Kidney glomerular epithelial cell (primary cell): ENCODE data around the gene PHAX.
"Not testable (repeated sequence)": the region's sequence is repeated elsewhere in the genome, so short reads cannot be mapped to it uniquely, and the experiment has no call there.

Experiments used
- DNase-seq: peaks from one replicate; lab custom pipeline; 2025; lab: John Stamatoyannopoulos, UW

Gene PHAX, protein sequence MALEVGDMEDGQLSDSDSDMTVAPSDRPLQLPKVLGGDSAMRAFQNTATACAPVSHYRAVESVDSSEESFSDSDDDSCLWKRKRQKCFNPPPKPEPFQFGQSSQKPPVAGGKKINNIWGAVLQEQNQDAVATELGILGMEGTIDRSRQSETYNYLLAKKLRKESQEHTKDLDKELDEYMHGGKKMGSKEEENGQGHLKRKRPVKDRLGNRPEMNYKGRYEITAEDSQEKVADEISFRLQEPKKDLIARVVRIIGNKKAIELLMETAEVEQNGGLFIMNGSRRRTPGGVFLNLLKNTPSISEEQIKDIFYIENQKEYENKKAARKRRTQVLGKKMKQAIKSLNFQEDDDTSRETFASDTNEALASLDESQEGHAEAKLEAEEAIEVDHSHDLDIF

GRCh38 chr5:126600631-126601511, at the start of gene PHAX:
PHAX (plus strand) TSS chr5:126600947; CDS start chr5:126600963, 16 bp downstream.
- peak; percentile 66 for DNase-seq

DNA sequence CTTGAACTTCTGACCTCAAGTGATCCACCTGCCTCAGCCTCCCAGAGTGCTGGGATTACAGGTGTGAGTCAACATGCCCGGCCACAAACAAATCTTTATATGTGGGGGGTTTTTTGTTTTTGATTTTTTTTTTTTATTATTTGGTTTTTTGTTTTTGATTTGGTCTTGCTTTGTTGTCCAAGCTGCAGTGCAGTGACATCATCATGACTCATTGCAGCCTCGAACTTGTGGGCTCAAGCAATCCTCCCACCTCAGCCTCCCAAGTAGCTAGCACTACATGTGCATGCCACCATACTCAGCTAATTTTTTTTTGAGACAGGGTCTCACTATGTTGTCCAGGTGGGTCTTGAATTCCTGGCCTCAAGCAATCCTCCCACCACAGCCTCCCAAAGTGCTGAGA, 48.1 kb upstream of the PHAX start:
- no peak for DNase-seq

- not testable (repeated sequence) for DNase-seq
These were observed 45.6 kb upstream of the PHAX start for GRCh38 chr5:126555101-126555500.

GRCh38 chr5:126561908-126562307, 38.8 kb upstream of the PHAX start:
- no peak for DNase-seq

GRCh38 chr5:126562823-126563222, 37.9 kb upstream of the PHAX start:
- no peak for DNase-seq

GRCh38 chr5:126568206-126568755, 32.5 kb upstream of the PHAX start:
- DNase-seq: no peak

- DNase-seq: no peak
These were observed 25.1 kb upstream of the PHAX start for GRCh38 chr5:126575644-126576043.

DNA sequence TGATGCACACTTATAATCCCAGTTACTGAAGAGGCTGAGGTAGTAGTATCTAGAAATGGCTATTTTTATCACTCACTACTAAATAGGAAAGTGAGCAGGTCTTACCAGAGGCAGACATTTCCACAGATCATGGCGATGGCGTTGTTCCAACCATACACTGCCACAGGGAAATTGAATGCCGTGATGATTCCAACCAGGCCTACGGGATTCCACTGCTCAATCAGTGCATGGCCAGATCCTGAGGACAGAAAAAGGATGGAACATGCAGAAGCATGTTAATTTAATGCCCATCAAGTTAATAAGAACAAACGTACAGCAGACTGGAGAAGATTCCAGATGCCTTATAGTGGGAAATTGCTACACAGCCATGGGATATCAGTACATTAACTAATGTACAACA, 23.8 kb upstream of the PHAX start:
- no peak for DNase-seq

- no peak for DNase-seq
These were observed 23.3 kb upstream of the PHAX start for GRCh38 chr5:126577415-126577814.

DNA sequence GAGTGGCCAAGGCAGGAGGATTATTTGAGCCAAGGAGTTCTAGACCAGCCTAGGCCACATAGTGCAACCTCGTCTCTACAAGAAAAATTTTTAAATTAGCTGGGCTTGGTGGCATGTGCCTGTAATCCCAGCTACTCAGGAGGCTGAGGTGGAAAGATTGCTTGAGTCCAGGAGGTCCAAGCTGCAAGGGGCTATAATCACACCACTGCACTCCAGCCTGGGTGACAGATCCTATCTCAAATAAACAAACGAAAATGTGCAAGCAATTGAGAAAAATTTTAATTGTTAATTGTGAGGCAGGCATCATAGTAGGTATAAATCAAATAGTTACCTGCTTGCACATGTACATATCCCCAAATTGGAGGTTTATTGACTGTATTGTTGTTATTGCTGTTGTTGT, 21.0 kb upstream of the PHAX start:
- DNase-seq: no peak

GRCh38 chr5:126583761-126584160, 17.0 kb upstream of the PHAX start:
- DNase-seq: no peak

DNA sequence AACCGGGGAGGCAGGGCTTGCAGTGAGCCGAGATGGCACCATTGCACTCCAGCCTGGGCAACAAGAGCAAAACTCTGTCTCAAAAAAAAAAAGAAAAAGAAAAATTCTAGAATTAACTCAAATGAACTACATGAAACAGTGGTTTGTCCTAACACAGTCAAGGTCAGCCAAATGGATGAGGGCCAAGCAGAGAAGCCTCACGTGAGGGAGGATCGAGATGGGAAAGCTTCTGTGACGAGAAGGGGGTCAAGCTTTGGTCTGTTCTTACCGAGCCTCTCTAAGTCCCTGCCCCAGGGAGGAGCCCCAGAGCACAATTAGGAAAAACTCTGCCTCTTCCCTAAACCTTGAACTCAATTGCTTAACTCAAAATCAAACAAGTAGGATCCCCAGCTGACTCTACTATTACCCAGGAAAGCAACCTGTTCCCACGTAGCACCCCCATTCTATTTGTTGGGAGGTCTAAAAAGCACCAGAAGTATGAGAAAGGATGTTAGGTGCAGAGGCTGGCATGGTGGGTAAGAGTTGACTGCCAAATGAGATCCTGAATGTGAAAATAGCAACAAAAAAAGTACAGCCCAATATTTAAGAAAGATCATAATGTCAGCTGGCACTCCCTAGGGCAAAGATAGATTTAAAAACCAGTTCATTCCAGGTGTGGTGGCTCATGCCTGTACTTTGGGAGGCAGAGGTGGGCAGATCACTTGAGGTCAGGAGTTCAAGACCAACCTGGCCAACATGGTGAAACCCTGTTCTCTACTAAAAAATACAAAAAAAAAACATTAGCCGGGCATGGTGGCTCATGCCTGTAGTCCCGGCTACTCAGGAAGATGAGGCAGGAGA, 13.0 kb upstream of the PHAX start:
- no peak for DNase-seq

GRCh38 chr5:126589536-126590297, 11.0 kb upstream of the PHAX start:
- DNase-seq: no peak

GRCh38 chr5:126591549-126591948, 9.2 kb upstream of the PHAX start:
- DNase-seq: no peak

DNA sequence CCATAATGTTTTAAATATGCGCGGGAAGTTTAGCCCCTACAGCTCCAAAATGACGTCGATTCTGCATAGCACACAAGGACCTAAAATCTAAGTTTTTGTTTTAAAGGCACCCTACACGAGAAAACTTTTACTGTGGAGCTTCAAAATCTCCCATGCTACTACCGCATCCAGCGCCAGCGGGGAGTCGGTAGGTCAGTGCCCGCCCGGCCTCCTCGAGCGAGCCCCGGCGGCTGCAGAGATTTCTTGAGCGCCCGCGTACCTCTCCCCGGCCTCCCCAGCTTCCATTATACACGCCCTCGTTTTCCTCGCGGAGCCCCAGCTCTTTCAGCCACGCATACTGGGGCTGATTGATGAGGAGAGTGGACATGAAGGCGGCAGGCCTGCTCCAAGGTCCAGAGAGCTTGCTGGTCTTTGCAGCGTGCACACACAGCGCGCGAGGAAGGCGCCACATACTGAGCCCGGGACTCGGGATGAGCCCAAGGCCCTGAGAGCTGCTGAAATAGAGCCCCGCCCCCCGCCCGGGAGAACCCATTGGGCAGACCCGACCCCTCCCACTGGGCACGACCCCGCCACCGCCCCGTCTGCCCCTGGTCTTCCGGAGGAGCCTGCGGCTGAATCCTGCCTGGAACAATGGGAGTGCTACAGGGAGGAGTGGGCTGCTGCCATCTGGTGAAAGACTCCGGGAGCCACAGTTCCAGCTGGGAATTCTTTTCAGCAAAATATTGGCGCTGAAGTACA, 5.8 kb upstream of the PHAX start, which contains the start of gene ALDH7A1:
TSS of gene ALDH7A1 (minus strand) at position 472 of the 738 bp plus-strand sequence. CDS start at position 451, 21 bp downstream.
- peak; percentile 92 for DNase-seq

DNA sequence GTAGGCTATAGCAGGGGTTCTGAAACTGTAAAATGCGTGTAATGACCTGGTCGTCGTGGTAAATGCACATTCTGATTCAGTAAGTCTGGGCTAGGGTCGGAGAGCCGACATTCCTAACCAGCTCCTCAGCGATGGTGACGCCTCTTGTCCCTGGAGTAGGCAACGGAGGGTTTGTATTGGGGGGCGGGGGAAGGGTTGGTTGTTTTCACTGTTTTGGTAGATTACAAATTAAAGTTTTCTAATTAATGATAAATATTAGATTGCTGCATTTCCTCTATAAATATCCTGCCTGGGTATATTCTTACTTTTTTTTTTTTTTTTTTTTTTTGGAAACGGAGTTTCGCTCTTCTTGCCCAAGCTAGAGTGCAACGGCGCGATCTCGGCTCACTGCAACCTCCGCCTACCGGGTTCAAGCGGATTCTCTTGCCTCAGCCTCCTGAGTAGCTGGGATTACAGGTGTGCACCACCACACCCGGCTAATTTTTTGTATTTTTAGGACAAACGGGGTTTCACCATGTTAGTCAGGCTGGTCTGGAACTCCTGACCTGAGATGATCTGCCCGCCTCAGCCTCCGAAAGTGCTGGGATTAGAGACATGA, 5.2 kb upstream of the PHAX start:
- no peak for DNase-seq

DNA sequence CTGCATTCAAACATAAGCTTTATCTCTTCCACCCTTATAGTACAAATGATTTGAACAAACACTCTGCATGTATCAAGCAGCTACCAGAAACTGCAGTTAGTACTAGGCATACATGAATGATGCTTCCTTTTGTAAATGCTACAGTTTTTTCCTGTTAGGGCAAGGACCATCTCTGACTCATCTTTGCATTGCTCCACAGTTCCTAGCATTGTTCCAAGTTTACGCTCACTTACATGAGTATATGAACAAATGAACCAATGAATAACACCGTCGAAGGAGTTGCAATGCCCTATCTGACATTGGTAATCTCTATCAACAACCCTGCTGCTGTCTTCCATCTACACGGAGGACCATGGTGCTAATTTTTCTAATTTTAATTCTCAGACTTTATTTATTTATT, 3.6 kb upstream of the PHAX start:
- no peak for DNase-seq

- DNase-seq: no peak
These were observed 1.2 kb upstream of the PHAX start for GRCh38 chr5:126599499-126599898.

- DNase-seq: not testable (repeated sequence)
These were observed 646 bp upstream of the PHAX start for GRCh38 chr5:126599971-126600630.
